Left ventricle myocardium inferior (tissue), 1 donor: ENCODE results near the gene STX16. TPM values are rescaled to one million over a fixed set of nuclear protein-coding genes. Genes with fewer than 3 reads are reported as not detected.

Experiments
- DNase-seq: peaks from one replicate; pipeline ENCODE4 v3.0.0-alpha.2; 2020
- H3K27ac ChIP-seq: fragments of 200-600 bp; replicated peaks from 2 replicates; pipeline ENCODE4 v1.8.0; 2021
- H3K27me3 ChIP-seq: fragments of 200-600 bp; 2 replicates; pipeline ENCODE4 v1.8.0; 2021; ENCODE audit warnings: low read depth
- H3K36me3 ChIP-seq: fragments of 200-600 bp; 2 replicates; pipeline ENCODE4 v1.8.0; 2021
- H3K4me1 ChIP-seq: fragments of 200-600 bp; 2 replicates; pipeline ENCODE4 v1.8.0; 2021
- H3K4me3 ChIP-seq: fragments of 200-600 bp; 2 replicates; pipeline ENCODE4 v1.8.0; 2021; ENCODE audit warnings: mild to moderate bottlenecking, moderate library complexity
- H3K9me3 ChIP-seq: fragments of 200-600 bp; replicated peaks from 2 replicates; pipeline ENCODE4 v1.8.0; 2021
- CTCF ChIP-seq: fragments of 200-600 bp; IDR thresholded peaks from 2 replicates; pipeline ENCODE4 v1.8.0; 2021; ENCODE audit warnings: antibody characterized with exemption, mild to moderate bottlenecking, borderline replicate concordance
- intact Hi-C: fragments of 100-400 bp; cut with micrococcal nuclease; formaldehyde crosslinking; loops from one replicate; pipeline ENCODE4 v1.11.0; 2022
- total RNA-seq: library from RNA; stranded (reverse); fragmentation: NEBNext Ultra II Directional; extraction: Animal tissue kit (Norgen Biotek cat#: 25700); gene quantifications from one replicate; pipeline ENCODE4 v1.2.1, GENCODE V29; 2021
- donor health status: DM: no; HTN: yes; CAD: no; lungs with severe emphysema.

Gene STX16
- total RNA-seq, 1 donor from 2014 or later = 28.0 TPM

GRCh38 chr20:58703765-58704371 is 52.8 kb downstream of the STX16 start:
- Histone ChIP-seq H3K4me3 (no peak overlapping the region), H3K27ac (no peak overlapping the region), H3K36me3 (peaks cover 87% of the 10 kb centered on the region), H3K9me3 (no peaks in the 10 kb centered on the region), H3K27me3 (no peaks in the 10 kb centered on the region), H3K4me1 (no peaks in the 10 kb centered on the region)
- intact Hi-C loops = no loop called here
- no peak for TF ChIP-seq CTCF
- DNase-seq = no peak

- H3K27ac ChIP-seq = no peak overlapping the region
- no peaks in the 10 kb centered on the region for H3K4me1 ChIP-seq
- no peak for TF ChIP-seq CTCF
- no peak overlapping the region for H3K4me3 ChIP-seq
- H3K9me3 ChIP-seq = no peaks in the 10 kb centered on the region
- peak; percentile 12 for DNase-seq
- H3K36me3 ChIP-seq = peaks cover 81% of the 10 kb centered on the region
- H3K27me3 ChIP-seq = no peaks in the 10 kb centered on the region
- intact Hi-C loops = no loop called here
These were observed 54.3 kb downstream of the STX16 start for GRCh38 chr20:58705208-58705926.

- H3K27me3 ChIP-seq = no peaks in the 10 kb centered on the region
- no peak overlapping the region for H3K4me3 ChIP-seq
- no peaks in the 10 kb centered on the region for H3K9me3 ChIP-seq
- no peaks in the 10 kb centered on the region for H3K4me1 ChIP-seq
- H3K27ac ChIP-seq = no peak overlapping the region
- intact Hi-C loops = no loop called here
- no peak for TF ChIP-seq CTCF
- no peak for DNase-seq
- H3K36me3 ChIP-seq = peaks cover 75% of the 10 kb centered on the region
These were observed 55.2 kb downstream of the STX16 start for GRCh38 chr20:58706150-58706892.

- Histone ChIP-seq H3K27me3 (no peaks in the 10 kb centered on the region), H3K27ac (no peak overlapping the region), H3K4me3 (no peak overlapping the region), H3K4me1 (no peaks in the 10 kb centered on the region), H3K36me3 (peaks cover 67% of the 10 kb centered on the region), H3K9me3 (no peaks in the 10 kb centered on the region)
- intact Hi-C loops = no loop called here
- TF ChIP-seq CTCF = no peak
- DNase-seq = peak; percentile 4
These were observed 56.0 kb downstream of the STX16 start for GRCh38 chr20:58706975-58707681.

GRCh38 chr20:58707770-58708169 is 56.7 kb downstream of the STX16 start:
- peak; percentile 6 for DNase-seq
- intact Hi-C loops = no loop called here
- H3K4me3 ChIP-seq = no peak overlapping the region
- H3K4me1 ChIP-seq = no peaks in the 10 kb centered on the region
- no peak for TF ChIP-seq CTCF
- H3K27me3 ChIP-seq = no peaks in the 10 kb centered on the region
- no peaks in the 10 kb centered on the region for H3K9me3 ChIP-seq
- H3K36me3 ChIP-seq = peaks cover 61% of the 10 kb centered on the region
- H3K27ac ChIP-seq = no peak overlapping the region
